Ishikawa (cell line): Measurements from ENCODE around the gene BAZ2B.

Experiments used
- CEBPB ChIP-seq: IDR thresholded peaks from 2 replicates; pipeline ENCODE4 v1.6.1; 2012
- CREB1 ChIP-seq: IDR thresholded peaks from 2 replicates; pipeline ENCODE4 v1.6.1; 2012; ENCODE audit warnings: low read depth
- EGR1 ChIP-seq: IDR thresholded peaks from 2 replicates; pipeline ENCODE4 v1.6.1; 2012
- EP300 ChIP-seq: IDR thresholded peaks from 2 replicates; pipeline ENCODE4 v1.6.1; 2012; ENCODE audit warnings: borderline replicate concordance
- FOXM1 ChIP-seq: IDR thresholded peaks from 2 replicates; pipeline ENCODE4 v1.6.1; 2012; ENCODE audit warnings: low read depth, borderline replicate concordance
- MAX ChIP-seq: IDR thresholded peaks from 2 replicates; pipeline ENCODE4 v1.6.1; 2012
- NFIC ChIP-seq: IDR thresholded peaks from 2 replicates; pipeline ENCODE4 v1.6.1; 2012
- RAD21 ChIP-seq: IDR thresholded peaks from 2 replicates; pipeline ENCODE4 v1.6.1; 2012; ENCODE audit warnings: low read depth
- TAF1 ChIP-seq: IDR thresholded peaks from 2 replicates; pipeline ENCODE4 v1.6.1; 2012; ENCODE audit warnings: low read depth, mild to moderate bottlenecking
- TCF12 ChIP-seq: IDR thresholded peaks from 2 replicates; pipeline ENCODE4 v1.6.1; 2012; ENCODE audit warnings: low read depth
- TEAD4 ChIP-seq: IDR thresholded peaks from 2 replicates; pipeline ENCODE4 v1.6.1; 2012
- YY1 ChIP-seq: IDR thresholded peaks from 2 replicates; pipeline ENCODE4 v1.6.1; 2012; ENCODE audit warnings: low read depth
- ZBTB7A ChIP-seq: IDR thresholded peaks from 2 replicates; pipeline ENCODE4 v1.6.1; 2012; ENCODE audit warnings: low read depth
- TF ChIP-seq, protein P1 (sequence below): IDR thresholded peaks from 2 replicates; pipeline ENCODE4 v1.6.1; 2012; ENCODE audit warnings: low read depth, mild to moderate bottlenecking
- TF ChIP-seq, protein P2 (sequence below): IDR thresholded peaks from 2 replicates; pipeline ENCODE4 v1.6.1; 2012

Gene BAZ2B

GRCh38 chr2:159396799-159397198 is 219.5 kb downstream of the BAZ2B start:
- no peak for TF ChIP-seq TEAD4
- TF ChIP-seq ZBTB7A, result no peak
- TF ChIP-seq, protein P1, sequence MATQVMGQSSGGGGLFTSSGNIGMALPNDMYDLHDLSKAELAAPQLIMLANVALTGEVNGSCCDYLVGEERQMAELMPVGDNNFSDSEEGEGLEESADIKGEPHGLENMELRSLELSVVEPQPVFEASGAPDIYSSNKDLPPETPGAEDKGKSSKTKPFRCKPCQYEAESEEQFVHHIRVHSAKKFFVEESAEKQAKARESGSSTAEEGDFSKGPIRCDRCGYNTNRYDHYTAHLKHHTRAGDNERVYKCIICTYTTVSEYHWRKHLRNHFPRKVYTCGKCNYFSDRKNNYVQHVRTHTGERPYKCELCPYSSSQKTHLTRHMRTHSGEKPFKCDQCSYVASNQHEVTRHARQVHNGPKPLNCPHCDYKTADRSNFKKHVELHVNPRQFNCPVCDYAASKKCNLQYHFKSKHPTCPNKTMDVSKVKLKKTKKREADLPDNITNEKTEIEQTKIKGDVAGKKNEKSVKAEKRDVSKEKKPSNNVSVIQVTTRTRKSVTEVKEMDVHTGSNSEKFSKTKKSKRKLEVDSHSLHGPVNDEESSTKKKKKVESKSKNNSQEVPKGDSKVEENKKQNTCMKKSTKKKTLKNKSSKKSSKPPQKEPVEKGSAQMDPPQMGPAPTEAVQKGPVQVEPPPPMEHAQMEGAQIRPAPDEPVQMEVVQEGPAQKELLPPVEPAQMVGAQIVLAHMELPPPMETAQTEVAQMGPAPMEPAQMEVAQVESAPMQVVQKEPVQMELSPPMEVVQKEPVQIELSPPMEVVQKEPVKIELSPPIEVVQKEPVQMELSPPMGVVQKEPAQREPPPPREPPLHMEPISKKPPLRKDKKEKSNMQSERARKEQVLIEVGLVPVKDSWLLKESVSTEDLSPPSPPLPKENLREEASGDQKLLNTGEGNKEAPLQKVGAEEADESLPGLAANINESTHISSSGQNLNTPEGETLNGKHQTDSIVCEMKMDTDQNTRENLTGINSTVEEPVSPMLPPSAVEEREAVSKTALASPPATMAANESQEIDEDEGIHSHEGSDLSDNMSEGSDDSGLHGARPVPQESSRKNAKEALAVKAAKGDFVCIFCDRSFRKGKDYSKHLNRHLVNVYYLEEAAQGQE, result no peak
- no peak for TF ChIP-seq EGR1
- no peak for TF ChIP-seq CREB1
- no peak for TF ChIP-seq MAX
- TF ChIP-seq, protein P2, sequence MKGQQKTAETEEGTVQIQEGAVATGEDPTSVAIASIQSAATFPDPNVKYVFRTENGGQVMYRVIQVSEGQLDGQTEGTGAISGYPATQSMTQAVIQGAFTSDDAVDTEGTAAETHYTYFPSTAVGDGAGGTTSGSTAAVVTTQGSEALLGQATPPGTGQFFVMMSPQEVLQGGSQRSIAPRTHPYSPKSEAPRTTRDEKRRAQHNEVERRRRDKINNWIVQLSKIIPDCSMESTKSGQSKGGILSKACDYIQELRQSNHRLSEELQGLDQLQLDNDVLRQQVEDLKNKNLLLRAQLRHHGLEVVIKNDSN, result no peak
- TF ChIP-seq CEBPB, result no peak
- TF ChIP-seq YY1, result no peak
- TF ChIP-seq NFIC, result no peak
- TF ChIP-seq FOXM1, result no peak
- TF ChIP-seq TCF12, result no peak
- TF ChIP-seq TAF1, result no peak
- no peak for TF ChIP-seq EP300
- no peak for TF ChIP-seq RAD21

DNA sequence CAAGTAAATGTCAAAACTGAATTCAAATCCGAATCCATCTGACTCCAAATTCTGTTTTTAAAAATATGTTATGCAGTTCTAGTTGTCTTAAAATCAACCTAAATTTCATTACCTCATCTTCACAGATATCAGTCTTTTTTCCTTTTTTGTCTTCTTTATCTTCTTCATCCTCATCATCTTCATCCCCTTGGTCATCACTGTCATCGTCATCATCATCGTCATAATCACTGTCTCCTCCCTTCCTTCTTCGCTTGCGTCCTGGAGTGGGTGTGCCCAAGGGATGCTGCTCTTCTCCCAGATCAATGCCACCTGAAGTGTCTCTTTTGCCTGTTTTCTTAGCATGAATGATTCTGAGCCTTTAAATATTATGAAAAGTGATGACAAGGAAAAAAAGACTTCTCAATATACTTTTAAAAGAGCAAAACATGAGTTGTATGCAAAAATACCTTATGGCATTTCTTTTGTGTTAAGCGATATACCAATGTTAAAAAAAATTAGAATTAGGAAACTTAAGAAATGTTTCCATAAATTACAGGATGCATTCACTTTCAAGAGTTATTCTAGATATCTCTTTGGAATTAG is 233.8 kb downstream of the BAZ2B start:
- TF ChIP-seq EGR1, result no peak
- TF ChIP-seq CREB1, result no peak
- no peak for TF ChIP-seq TAF1
- TF ChIP-seq EP300, result no peak
- no peak for TF ChIP-seq CEBPB
- TF ChIP-seq ZBTB7A, result no peak
- TF ChIP-seq TEAD4, result no peak
- no peak for TF ChIP-seq NFIC
- TF ChIP-seq MAX, result no peak
- TF ChIP-seq YY1, result no peak
- TF ChIP-seq, protein P2, result no peak
- TF ChIP-seq TCF12, result no peak
- TF ChIP-seq, protein P1, result no peak
- TF ChIP-seq RAD21, result no peak
- no peak for TF ChIP-seq FOXM1

- TF ChIP-seq ZBTB7A (no peak), RAD21 (no peak), CEBPB (no peak), CREB1 (no peak), TAF1 (no peak), EGR1 (no peak), TEAD4 (no peak), FOXM1 (no peak), EP300 (no peak), YY1 (no peak), MAX (no peak), NFIC (no peak), TCF12 (no peak)
- TF ChIP-seq, protein P1, result no peak
- TF ChIP-seq, protein P2, result no peak
Measured at GRCh38 chr2:159381574-159381973, 234.8 kb downstream of the BAZ2B start.

- TF ChIP-seq, protein P2, result no peak
- no peak for TF ChIP-seq RAD21
- no peak for TF ChIP-seq ZBTB7A
Measured at GRCh38 chr2:159380685-159381239, 235.6 kb downstream of the BAZ2B start.
